HFFc6 (cell line): Measurements from ENCODE around the gene KRT7. TPM values are rescaled to one million over a fixed set of nuclear protein-coding genes. Genes with fewer than 3 reads are reported as not detected.

ENCODE experiments used
- DNase-seq: peaks from one replicate; pipeline ENCODE4 v3.0.0-alpha.2; 2018
- H3K27ac Mint-ChIP-seq: 2 replicates; pipeline ENCODE4 v1.8.0; 2020; ENCODE audit warnings: mild to moderate bottlenecking, mixed read lengths
- H3K27me3 Mint-ChIP-seq: 2 replicates; pipeline ENCODE4 v1.8.0; 2021; ENCODE audit warnings: mild to moderate bottlenecking, moderate library complexity, mixed read lengths; ENCODE audit not compliant: insufficient read depth
- H3K36me3 Mint-ChIP-seq: 2 replicates; pipeline ENCODE4 v1.8.0; 2021; ENCODE audit warnings: low read depth, mixed read lengths
- H3K4me1 Mint-ChIP-seq: 2 replicates; pipeline ENCODE4 v1.8.0; 2020; ENCODE audit warnings: low read depth, mixed read lengths
- H3K4me3 Mint-ChIP-seq: 2 replicates; pipeline ENCODE4 v1.8.0; 2020; ENCODE audit warnings: mild to moderate bottlenecking, moderate library complexity, mixed read lengths
- H3K9me3 Mint-ChIP-seq: 2 replicates; pipeline ENCODE4 v1.8.0; 2020; ENCODE audit warnings: mild to moderate bottlenecking, mixed read lengths
- total RNA-seq, 6 experiments: library from RNA; stranded (reverse); fragmentation: NEBNext Ultra II Directional; extraction: Animal tissue kit (Norgen Biotek cat#: 25700); gene quantifications; 2 replicates in 1 of 6; 3 replicates in 5 of 6; pipeline ENCODE4 v1.2.3, GENCODE V29; 2021
- TF ChIP-seq, protein P1 (sequence below): fragments of 200-600 bp; sonication (generic); IDR thresholded peaks from 2 replicates; pipeline ENCODE4 v1.5.0; 2021; ENCODE audit warnings: antibody characterized with exemption, mild to moderate bottlenecking

The KRT7 gene
- total RNA-seq, 6 experiments from 2014 or later = 62.7 to 379 (median 67.5) TPM

GRCh38 chr12:52246720-52247621, 13.9 kb downstream of the KRT7 start:
- DNase-seq = no peak
- Mint-ChIP-seq H3K4me3 (no peak overlapping the region; the same call in 1 of the 2 replicates), H3K4me1 (peaks cover 70% of the 10 kb centered on the region), H3K36me3 (no peaks in the 10 kb centered on the region; the same call in 1 of the 2 replicates), H3K27ac (peak overlapping the region; percentile 52; the same call in 1 of the 2 replicates), H3K27me3 (peaks cover 6% of the 10 kb centered on the region), H3K9me3 (no peaks in the 10 kb centered on the region)
- TF ChIP-seq, protein P1, sequence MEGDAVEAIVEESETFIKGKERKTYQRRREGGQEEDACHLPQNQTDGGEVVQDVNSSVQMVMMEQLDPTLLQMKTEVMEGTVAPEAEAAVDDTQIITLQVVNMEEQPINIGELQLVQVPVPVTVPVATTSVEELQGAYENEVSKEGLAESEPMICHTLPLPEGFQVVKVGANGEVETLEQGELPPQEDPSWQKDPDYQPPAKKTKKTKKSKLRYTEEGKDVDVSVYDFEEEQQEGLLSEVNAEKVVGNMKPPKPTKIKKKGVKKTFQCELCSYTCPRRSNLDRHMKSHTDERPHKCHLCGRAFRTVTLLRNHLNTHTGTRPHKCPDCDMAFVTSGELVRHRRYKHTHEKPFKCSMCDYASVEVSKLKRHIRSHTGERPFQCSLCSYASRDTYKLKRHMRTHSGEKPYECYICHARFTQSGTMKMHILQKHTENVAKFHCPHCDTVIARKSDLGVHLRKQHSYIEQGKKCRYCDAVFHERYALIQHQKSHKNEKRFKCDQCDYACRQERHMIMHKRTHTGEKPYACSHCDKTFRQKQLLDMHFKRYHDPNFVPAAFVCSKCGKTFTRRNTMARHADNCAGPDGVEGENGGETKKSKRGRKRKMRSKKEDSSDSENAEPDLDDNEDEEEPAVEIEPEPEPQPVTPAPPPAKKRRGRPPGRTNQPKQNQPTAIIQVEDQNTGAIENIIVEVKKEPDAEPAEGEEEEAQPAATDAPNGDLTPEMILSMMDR = no peak

- H3K27me3 Mint-ChIP-seq = peaks cover 6% of the 10 kb centered on the region
- H3K4me1 Mint-ChIP-seq = peaks cover 63% of the 10 kb centered on the region
- no peak overlapping the region; the same call in 1 of the 2 replicates for H3K4me3 Mint-ChIP-seq
- DNase-seq = no peak
- TF ChIP-seq, protein P1 = no peak
- no peaks in the 10 kb centered on the region; the same call in 1 of the 2 replicates for H3K36me3 Mint-ChIP-seq
- peak overlapping the region; percentile 52; the same call in 1 of the 2 replicates for H3K27ac Mint-ChIP-seq
- H3K9me3 Mint-ChIP-seq = no peaks in the 10 kb centered on the region
Measured at GRCh38 chr12:52247622-52248540, 14.8 kb downstream of the KRT7 start.

- Mint-ChIP-seq H3K4me3 (no peak overlapping the region), H3K4me1 (peaks cover 54% of the 10 kb centered on the region), H3K27ac (no peak overlapping the region; the same call in 1 of the 2 replicates), H3K27me3 (peaks cover 6% of the 10 kb centered on the region), H3K9me3 (no peaks in the 10 kb centered on the region), H3K36me3 (no peaks in the 10 kb centered on the region; the same call in 1 of the 2 replicates)
- no peak for DNase-seq
- TF ChIP-seq, protein P1 = no peak
Measured at GRCh38 chr12:52248541-52249461, 15.8 kb downstream of the KRT7 start.

DNA sequence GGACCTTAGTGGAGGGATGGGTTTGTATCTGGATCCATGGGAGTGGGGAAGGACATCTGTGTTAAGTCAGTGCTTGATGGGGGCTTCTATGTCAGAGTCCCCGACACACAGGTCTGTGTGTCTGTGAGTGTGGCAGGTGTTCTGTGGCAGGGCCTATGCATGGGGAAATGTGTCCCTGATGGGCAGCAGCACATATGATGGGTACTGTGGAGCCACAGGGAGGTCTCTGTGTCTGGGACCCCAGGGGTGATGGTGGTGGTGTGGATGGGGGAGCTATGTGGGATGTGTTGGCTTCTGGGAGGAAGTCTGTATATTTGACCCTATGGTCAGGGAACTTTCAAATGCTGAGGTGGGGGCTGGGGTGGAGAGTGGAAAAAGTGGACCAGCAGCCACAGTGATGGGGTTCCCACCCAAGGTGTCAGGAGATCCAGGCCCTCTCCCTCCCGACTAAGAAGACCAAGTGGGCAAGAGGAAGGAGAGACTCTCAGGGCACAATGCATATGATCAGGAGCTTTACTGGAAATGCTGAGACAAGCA, 16.5 kb downstream of the KRT7 start:
- peaks cover 46% of the 10 kb centered on the region for H3K4me1 Mint-ChIP-seq
- no peak overlapping the region for H3K27ac Mint-ChIP-seq
- H3K27me3 Mint-ChIP-seq = peaks cover 6% of the 10 kb centered on the region
- H3K9me3 Mint-ChIP-seq = no peaks in the 10 kb centered on the region
- TF ChIP-seq, protein P1 = no peak
- DNase-seq = no peak
- no peaks in the 10 kb centered on the region; the same call in 1 of the 2 replicates for H3K36me3 Mint-ChIP-seq
- H3K4me3 Mint-ChIP-seq = no peak overlapping the region
